Brain microvascular endothelial cell (primary cell): ENCODE measurements around the gene CHST15.

Experiments
- DNase-seq: peaks from one replicate; pipeline ENCODE4 v3.0.0-alpha.2; 2020
- H3K27ac ChIP-seq: fragments of 250-450 bp; sonication (Bioruptor Pico); 2 replicates; pipeline ENCODE4 v1.5.1; 2020; ENCODE audit warnings: mild to moderate bottlenecking, moderate library complexity
- H3K27me3 ChIP-seq: fragments of 250-450 bp; sonication (Bioruptor Pico); replicated peaks from 2 replicates; pipeline ENCODE4 v1.5.1; 2020; ENCODE audit warnings: mild to moderate bottlenecking
- H3K36me3 ChIP-seq: fragments of 250-450 bp; sonication (Bioruptor Pico); replicated peaks from 2 replicates; pipeline ENCODE4 v1.5.1; 2020; ENCODE audit warnings: mild to moderate bottlenecking
- H3K4me3 ChIP-seq: 2 replicates; pipeline ENCODE4 v1.5.1; 2011; ENCODE audit warnings: low read depth, mild to moderate bottlenecking, control low read depth, low read length, moderate library complexity
- CTCF ChIP-seq: IDR thresholded peaks from 2 replicates; pipeline ENCODE4 v1.5.1; 2011; ENCODE audit warnings: low read depth, mild to moderate bottlenecking, moderate library complexity, low read length, control low read depth, inconsistent platforms; ENCODE audit errors: missing control alignments
- in situ Hi-C: cut with HindIII; loops from 2 replicates; pipeline ENCODE4 v1.10.0; 2017; ENCODE audit warnings: low sequenced_read_pairs, low pct_ligation_motif_present

The CHST15 gene

GRCh38 chr10:124071141-124071540 lies 22.3 kb downstream of the CHST15 start:
- no peak for DNase-seq
- Histone ChIP-seq H3K27ac (no peak overlapping the region), H3K27me3 (no peaks in the 10 kb centered on the region), H3K36me3 (no peaks in the 10 kb centered on the region), H3K4me3 (no peak overlapping the region)
- no peak for TF ChIP-seq CTCF
- in situ Hi-C loops, result no loop called here

- no peak for TF ChIP-seq CTCF
- in situ Hi-C loops, result no loop called here
Measured at GRCh38 chr10:124070666-124071065, 22.7 kb downstream of the CHST15 start.

GRCh38 chr10:124069341-124070264 lies 23.8 kb downstream of the CHST15 start:
- no peak overlapping the region for H3K4me3 ChIP-seq
- no peak for DNase-seq
- H3K36me3 ChIP-seq, result no peaks in the 10 kb centered on the region
- in situ Hi-C loops, result no loop called here
- no peak for TF ChIP-seq CTCF
- H3K27me3 ChIP-seq, result no peaks in the 10 kb centered on the region
- no peak overlapping the region for H3K27ac ChIP-seq

More at GRCh38 chr10:124070666-124071065, 22.7 kb downstream of the CHST15 start:
- Histone ChIP-seq H3K4me3 (no peak overlapping the region), H3K27ac (no peak overlapping the region), H3K27me3 (no peaks in the 10 kb centered on the region), H3K36me3 (no peaks in the 10 kb centered on the region)
- DNase-seq, result no peak

GRCh38 chr10:124068929-124069328 lies 24.5 kb downstream of the CHST15 start:
- no peak for DNase-seq
- TF ChIP-seq CTCF, result no peak
- H3K4me3 ChIP-seq, result no peak overlapping the region
- no peaks in the 10 kb centered on the region for H3K27me3 ChIP-seq
- in situ Hi-C loops, result no loop called here
- H3K36me3 ChIP-seq, result no peaks in the 10 kb centered on the region
- H3K27ac ChIP-seq, result no peak overlapping the region

- no peak overlapping the region for H3K27ac ChIP-seq
- in situ Hi-C loops, result no loop called here
- no peak for DNase-seq
- H3K4me3 ChIP-seq, result no peak overlapping the region
- H3K36me3 ChIP-seq, result no peaks in the 10 kb centered on the region
- no peaks in the 10 kb centered on the region for H3K27me3 ChIP-seq
- no peak for TF ChIP-seq CTCF
Measured at GRCh38 chr10:124067825-124068400, 25.5 kb downstream of the CHST15 start.
